ENCODE data around the gene ACOT6.

DNA sequence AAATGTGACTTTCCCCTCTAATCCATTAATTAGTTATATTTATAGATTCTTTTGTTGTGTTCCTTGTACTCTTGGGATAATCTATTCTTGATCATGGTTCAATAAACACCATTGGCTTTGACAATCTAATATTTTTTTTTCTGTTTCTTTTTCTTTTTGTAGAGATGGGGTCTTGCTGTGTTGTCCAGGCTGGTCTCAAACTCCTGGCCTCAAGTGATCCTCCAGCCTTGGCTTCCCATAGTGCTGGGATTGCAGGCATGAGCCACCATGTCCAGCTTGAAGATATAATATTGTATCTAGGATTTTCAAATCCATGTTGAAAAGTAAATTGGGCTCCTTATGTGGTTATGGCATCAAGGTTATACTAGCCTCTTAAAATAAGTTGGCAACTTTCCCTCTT lies 38.7 kb downstream of the ACOT6 start:
- TF ChIP-seq, protein P1, sequence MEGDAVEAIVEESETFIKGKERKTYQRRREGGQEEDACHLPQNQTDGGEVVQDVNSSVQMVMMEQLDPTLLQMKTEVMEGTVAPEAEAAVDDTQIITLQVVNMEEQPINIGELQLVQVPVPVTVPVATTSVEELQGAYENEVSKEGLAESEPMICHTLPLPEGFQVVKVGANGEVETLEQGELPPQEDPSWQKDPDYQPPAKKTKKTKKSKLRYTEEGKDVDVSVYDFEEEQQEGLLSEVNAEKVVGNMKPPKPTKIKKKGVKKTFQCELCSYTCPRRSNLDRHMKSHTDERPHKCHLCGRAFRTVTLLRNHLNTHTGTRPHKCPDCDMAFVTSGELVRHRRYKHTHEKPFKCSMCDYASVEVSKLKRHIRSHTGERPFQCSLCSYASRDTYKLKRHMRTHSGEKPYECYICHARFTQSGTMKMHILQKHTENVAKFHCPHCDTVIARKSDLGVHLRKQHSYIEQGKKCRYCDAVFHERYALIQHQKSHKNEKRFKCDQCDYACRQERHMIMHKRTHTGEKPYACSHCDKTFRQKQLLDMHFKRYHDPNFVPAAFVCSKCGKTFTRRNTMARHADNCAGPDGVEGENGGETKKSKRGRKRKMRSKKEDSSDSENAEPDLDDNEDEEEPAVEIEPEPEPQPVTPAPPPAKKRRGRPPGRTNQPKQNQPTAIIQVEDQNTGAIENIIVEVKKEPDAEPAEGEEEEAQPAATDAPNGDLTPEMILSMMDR (IDR thresholded peaks at IDR 0.05) = no peak
- TF ChIP-seq POLR2A (IDR thresholded peaks at IDR 0.05) = no peak

Data from esophagus squamous epithelium (tissue), 4 donors.